SK-N-SH (cell line): Measurements from ENCODE around the gene FRMD1. TPM values are rescaled to one million over a fixed set of nuclear protein-coding genes. Genes with fewer than 3 reads are reported as not detected.

Source experiments
- CTCF ChIA-PET: fragments of 300-600, 350-600 bp; formaldehyde crosslinking; extraction: SDS; loops from one replicate; lab custom pipeline; 2021; lab: Yijun Ruan, JAX
- POLR2A ChIA-PET: fragments of 350-600 bp; sonication (Branson Sonifier 250); formaldehyde crosslinking; extraction: SDS; loops from one replicate; lab custom pipeline; 2020; ENCODE audit warnings: antibody characterized with exemption, inconsistent platforms; lab: Yijun Ruan, JAX
- DNase-seq: peaks from one replicate; pipeline ENCODE4 v3.0.0; 2012
- H2AFZ ChIP-seq: fragments of 200-600 bp; sonication (generic); 2 replicates; pipeline ENCODE4 v1.8.1; 2016; ENCODE audit warnings: antibody characterized with exemption, mild to moderate bottlenecking, low read depth
- H3F3A ChIP-seq: fragments of 200-600 bp; sonication (generic); replicated peaks from 2 replicates; pipeline ENCODE3; 2016; ENCODE audit warnings: antibody characterized with exemption, mild to moderate bottlenecking; ENCODE audit not compliant: insufficient read depth
- H3K27ac ChIP-seq, 2 experiments: fragments of 200-500 bp in 1 of 2; fragments of 200-600 bp in 1 of 2; sonication (Bioruptor generic) in 1 of 2; sonication (generic), shearing (Covaris generic) in 1 of 2; 2 replicates each; pipeline versions ENCODE4 v1.5.1 to v1.6.1; 2014 to 2016; ENCODE audit warnings: low read depth in 2 of 2, inconsistent platforms in 1 of 2, low read length in 1 of 2, mild to moderate bottlenecking in 1 of 2, mixed read lengths in 1 of 2
- H3K27me3 ChIP-seq: fragments of 200-600 bp; sonication (generic), shearing (Covaris generic); 2 replicates; pipeline ENCODE4 v1.6.1; 2016; ENCODE audit warnings: mixed run types; ENCODE audit not compliant: insufficient read depth
- H3K36me3 ChIP-seq, 2 experiments: fragments of 200-500 bp in 1 of 2; fragments of 200-600 bp in 1 of 2; sonication (Bioruptor generic) in 1 of 2; sonication (generic) in 1 of 2; replicated peaks in 1 of 2; 2 replicates each; pipeline versions ENCODE3 to v1.5.1; 2014 to 2016; ENCODE audit warnings: low read length in 1 of 2, mild to moderate bottlenecking in 1 of 2; ENCODE audit not compliant: insufficient read depth in 2 of 2, control insufficient read depth in 1 of 2
- H3K4me1 ChIP-seq, 2 experiments: fragments of 200-500 bp in 1 of 2; fragments of 200-600 bp in 1 of 2; sonication (Bioruptor generic) in 1 of 2; sonication (generic), shearing (Covaris generic) in 1 of 2; 2 replicates each; pipeline versions ENCODE4 v1.5.1 to v1.6.1; 2014 to 2016; ENCODE audit warnings: low read depth in 1 of 2, low read length in 1 of 2, mixed run types in 1 of 2; ENCODE audit not compliant: insufficient read depth in 2 of 2, control insufficient read depth in 1 of 2
- H3K4me2 ChIP-seq: fragments of 200-600 bp; sonication (generic), shearing (Covaris generic); 2 replicates; pipeline ENCODE4 v1.6.1; 2017; ENCODE audit warnings: mixed run types
- H3K4me3 ChIP-seq, 2 experiments: fragments of 200-500 bp in 1 of 2; fragments of 200-600 bp in 1 of 2; sonication (Bioruptor generic) in 1 of 2; sonication (generic), shearing (Covaris generic) in 1 of 2; 2 replicates each; pipeline versions ENCODE4 v1.5.1 to v1.8.1; 2014 to 2016; ENCODE audit warnings: low read depth in 2 of 2, inconsistent platforms in 1 of 2, low read length in 1 of 2, mild to moderate bottlenecking in 1 of 2, mixed read lengths in 1 of 2, moderate library complexity in 1 of 2
- H3K79me2 ChIP-seq: fragments of 200-600 bp; sonication (generic); 2 replicates; pipeline ENCODE4 v1.8.1; 2017; ENCODE audit warnings: mild to moderate bottlenecking; ENCODE audit not compliant: insufficient read depth
- H3K9ac ChIP-seq: fragments of 200-600 bp; sonication (generic); 2 replicates; pipeline ENCODE4 v1.6.1; 2017; ENCODE audit warnings: mixed run types
- H3K9me2 ChIP-seq: fragments of 200-600 bp; sonication (generic); 2 replicates; pipeline ENCODE4 v1.6.1; 2017; ENCODE audit warnings: mixed run types
- H3K9me3 ChIP-seq: fragments of 200-600 bp; sonication (generic); 2 replicates; pipeline ENCODE4 v1.6.1; 2017; ENCODE audit warnings: mixed run types, mild to moderate bottlenecking, moderate library complexity
- H4K20me1 ChIP-seq: fragments of 200-600 bp; sonication (generic); 2 replicates; pipeline ENCODE4 v1.6.1; 2017; ENCODE audit warnings: mild to moderate bottlenecking, mixed run types; ENCODE audit not compliant: insufficient read depth
- CHD2 ChIP-seq: fragments of 150-350 bp; IDR thresholded peaks from 2 replicates; pipeline ENCODE4 v1.6.1; 2018; ENCODE audit warnings: low read length; ENCODE audit not compliant: partially characterized antibody
- ELF1 ChIP-seq: IDR thresholded peaks from 2 replicates; pipeline ENCODE4 v1.4.0; 2012
- EP300 ChIP-seq, 2 experiments: IDR thresholded peaks; 2 replicates each; pipeline versions ENCODE4 v1.4.0 to v1.6.1; 2012; ENCODE audit warnings: borderline replicate concordance in 1 of 2, low read depth in 1 of 2, low read length in 1 of 2
- FOSL2 ChIP-seq: IDR thresholded peaks from 2 replicates; pipeline ENCODE4 v1.4.0; 2012; ENCODE audit warnings: low read depth, mild to moderate bottlenecking, moderate library complexity, borderline replicate concordance
- FOXJ3 ChIP-seq: sonication (generic); formaldehyde crosslinking; IDR thresholded peaks from 2 replicates; pipeline ENCODE4 v1.5.1; 2020; ENCODE audit warnings: mild to moderate bottlenecking, missing genetic modification reagents
- FOXM1 ChIP-seq: IDR thresholded peaks from 2 replicates; pipeline ENCODE4 v1.4.0; 2012; ENCODE audit warnings: low read depth, mild to moderate bottlenecking
- GABPA ChIP-seq: IDR thresholded peaks from 2 replicates; pipeline ENCODE4 v1.4.0; 2012; ENCODE audit warnings: low read depth, mild to moderate bottlenecking
- GATA2 ChIP-seq: sonication (generic); formaldehyde crosslinking; IDR thresholded peaks from 2 replicates; pipeline ENCODE4 v1.5.0; 2020; ENCODE audit warnings: mild to moderate bottlenecking, missing genetic modification reagents
- IRF3 ChIP-seq: fragments of 150-350 bp; IDR thresholded peaks from 2 replicates; pipeline ENCODE4 v1.6.1; 2016; ENCODE audit warnings: mild to moderate bottlenecking, low read depth, low read length
- JUND ChIP-seq: IDR thresholded peaks from 2 replicates; pipeline ENCODE4 v1.4.0; 2012
- MAX ChIP-seq: IDR thresholded peaks from 2 replicates; pipeline ENCODE4 v1.4.0; 2012; ENCODE audit warnings: low read depth
- MEF2A ChIP-seq: IDR thresholded peaks from 2 replicates; pipeline ENCODE4 v1.4.0; 2012; ENCODE audit warnings: low read depth, borderline replicate concordance
- MXI1 ChIP-seq: IDR thresholded peaks from 2 replicates; pipeline ENCODE4 v1.6.1; 2012; ENCODE audit warnings: mild to moderate bottlenecking, low read depth, low read length, improper control_type of control experiment
- NRF1 ChIP-seq: IDR thresholded peaks from 2 replicates; pipeline ENCODE4 v1.6.1; 2012; ENCODE audit warnings: low read depth, mild to moderate bottlenecking, low read length
- PBX3 ChIP-seq: IDR thresholded peaks from 2 replicates; pipeline ENCODE4; 2012
- POLR2AphosphoS5 ChIP-seq: IDR thresholded peaks from 2 replicates; pipeline ENCODE4 v1.6.1; 2012; ENCODE audit warnings: low read depth, low read length
- RAD21 ChIP-seq: IDR thresholded peaks from 2 replicates; pipeline ENCODE4 v1.6.1; 2012; ENCODE audit warnings: mild to moderate bottlenecking, low read length
- RCOR1 ChIP-seq: fragments of 150-350 bp; IDR thresholded peaks from 2 replicates; pipeline ENCODE4 v1.6.1; 2017; ENCODE audit warnings: antibody characterized with exemption, low read length
- RXRA ChIP-seq: IDR thresholded peaks from 2 replicates; pipeline ENCODE4 v1.4.0; 2012; ENCODE audit warnings: low read depth, mild to moderate bottlenecking, borderline replicate concordance
- SIN3A ChIP-seq: IDR thresholded peaks from 2 replicates; pipeline ENCODE4 v1.6.1; 2012; ENCODE audit warnings: low read depth, mild to moderate bottlenecking, low read length, moderate library complexity, borderline replicate concordance
- TCF12 ChIP-seq: IDR thresholded peaks from 2 replicates; pipeline ENCODE4 v1.4.0; 2012
- USF1 ChIP-seq: IDR thresholded peaks from 2 replicates; pipeline ENCODE4 v1.4.0; 2012; ENCODE audit warnings: low read depth, borderline replicate concordance
- YY1 ChIP-seq: IDR thresholded peaks from 2 replicates; pipeline ENCODE4 v1.4.0; 2012; ENCODE audit warnings: low read depth, mild to moderate bottlenecking
- WGBS: methylation state at CpG from one replicate; pipeline ENCODE4 v1.1.6; 2017; ENCODE audit warnings: low lambda C conversion rate; 5-methylcytosine and 5-hydroxymethylcytosine counted together
- polyA plus RNA-seq, 3 experiments: library from polyadenylated mRNA; depleted of rRNA; stranded (reverse); fragments of >200 nt; gene quantifications; 2 replicates each; pipeline ENCODE4 v1.2.3, GENCODE V29; 2012
- TF ChIP-seq, protein P1 (sequence below): fragments of 150-350 bp; IDR thresholded peaks from 2 replicates; pipeline ENCODE4 v1.6.1; 2017; ENCODE audit warnings: antibody characterized with exemption, low read length, low read depth, borderline replicate concordance

FRMD1 gene
- polyA plus RNA-seq, 1 of the 3 experiments (the other 2 are of a cell fraction), result not detected

DNA sequence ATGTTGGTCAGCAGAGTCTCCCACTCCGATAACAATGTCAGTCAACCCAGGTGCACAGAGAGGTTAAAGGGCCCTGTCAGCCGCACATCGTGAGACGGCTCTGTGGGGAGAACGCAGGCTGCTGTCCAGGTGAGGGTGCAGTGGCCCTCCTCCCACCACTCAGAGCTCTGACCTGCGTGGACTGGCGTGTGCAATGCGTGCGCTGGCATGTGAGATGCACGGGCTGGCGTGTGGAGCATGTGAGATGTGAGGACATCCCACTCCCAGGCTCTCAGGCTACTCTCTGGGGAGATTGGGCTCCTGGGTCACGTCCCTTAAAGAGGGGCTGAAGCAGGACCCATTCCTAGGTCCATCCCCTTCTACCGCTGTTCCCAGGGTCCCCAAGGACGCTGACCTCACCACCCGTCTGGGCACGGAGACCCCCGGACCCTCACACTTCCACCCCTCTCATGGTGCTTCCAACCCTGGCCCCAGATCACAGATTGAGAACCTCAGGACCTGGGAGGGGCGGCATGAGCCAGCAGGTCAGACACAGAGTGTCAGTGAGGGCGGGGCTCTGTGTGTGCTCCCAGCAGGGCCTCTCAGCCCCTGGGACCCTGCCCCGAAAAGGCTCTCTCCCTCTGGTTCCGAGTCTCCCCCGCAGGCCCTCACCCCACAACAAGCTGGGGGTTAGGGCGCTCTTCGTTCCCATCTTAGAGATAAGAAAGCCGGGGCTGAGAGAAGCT is 8.6 kb upstream of the FRMD1 start:
- H3K9me2 ChIP-seq, result no peaks in the 10 kb centered on the region
- H3K27ac ChIP-seq, result no peak overlapping the region
- TF ChIP-seq JUND, result no peak
- no peak for TF ChIP-seq RXRA
- TF ChIP-seq NRF1, result no peak
- TF ChIP-seq ELF1, result no peak
- TF ChIP-seq YY1, result no peak
- TF ChIP-seq, protein P1, sequence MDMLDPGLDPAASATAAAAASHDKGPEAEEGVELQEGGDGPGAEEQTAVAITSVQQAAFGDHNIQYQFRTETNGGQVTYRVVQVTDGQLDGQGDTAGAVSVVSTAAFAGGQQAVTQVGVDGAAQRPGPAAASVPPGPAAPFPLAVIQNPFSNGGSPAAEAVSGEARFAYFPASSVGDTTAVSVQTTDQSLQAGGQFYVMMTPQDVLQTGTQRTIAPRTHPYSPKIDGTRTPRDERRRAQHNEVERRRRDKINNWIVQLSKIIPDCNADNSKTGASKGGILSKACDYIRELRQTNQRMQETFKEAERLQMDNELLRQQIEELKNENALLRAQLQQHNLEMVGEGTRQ, result no peak
- no peak for TF ChIP-seq FOXM1
- TF ChIP-seq SIN3A, result no peak
- TF ChIP-seq RCOR1, result no peak
- TF ChIP-seq RAD21, result no peak
- TF ChIP-seq MXI1, result no peak
- TF ChIP-seq FOSL2, result no peak
- no peak for TF ChIP-seq CHD2
- TF ChIP-seq MEF2A, result no peak
- TF ChIP-seq EP300 (IDR thresholded peaks at IDR 0.05; ENCODE audit: borderline replicate concordance in 1 of 2, low read depth in 1 of 2, low read length in 1 of 2), result no peak
- no peak for TF ChIP-seq PBX3
- TF ChIP-seq POLR2AphosphoS5, result no peak
- TF ChIP-seq, all 33 proteins: peak for 0
- POLR2A ChIA-PET, result no interaction called here
- CTCF ChIA-PET, result no interaction called here
- Histone ChIP-seq H3K4me3 (no peak overlapping the region), H3K36me3 (no peaks in the 10 kb centered on the region), H3K27me3 (no peaks in the 10 kb centered on the region), H3K4me2 (no peak overlapping the region), H3K4me1 (no peaks in the 10 kb centered on the region; a peak in 1 of 4 replicates), H4K20me1 (no peaks in the 10 kb centered on the region), H3K9ac (no peak overlapping the region), H3K79me2 (no peaks in the 10 kb centered on the region), H2AFZ (no peak overlapping the region), H3K9me3 (no peaks in the 10 kb centered on the region), H3F3A (no peaks in the 10 kb centered on the region)
- no peak for DNase-seq
- WGBS, result 59% methylated on average over 13 of the region's 25 CpGs

- CTCF ChIA-PET, result no interaction called here
- Histone ChIP-seq H3K27ac (no peak overlapping the region), H3K4me1 (no peaks in the 10 kb centered on the region; a peak in 1 of 4 replicates), H3K4me3 (no peak overlapping the region), H3F3A (no peaks in the 10 kb centered on the region), H3K9ac (no peak overlapping the region), H4K20me1 (no peaks in the 10 kb centered on the region), H3K36me3 (no peaks in the 10 kb centered on the region), H3K27me3 (no peaks in the 10 kb centered on the region), H3K79me2 (no peaks in the 10 kb centered on the region), H3K9me2 (no peaks in the 10 kb centered on the region), H3K4me2 (no peak overlapping the region), H2AFZ (no peak overlapping the region), H3K9me3 (no peaks in the 10 kb centered on the region)
- no peak for DNase-seq
- POLR2A ChIA-PET, result no interaction called here
- 58% methylated on average over 10 of the region's 10 CpGs for WGBS
- TF ChIP-seq RCOR1 (no peak), GATA2 (no peak), TCF12 (no peak), IRF3 (no peak), GABPA (no peak), USF1 (no peak), MAX (no peak), FOXJ3 (CRISPR knock-in tag) (no peak)
Measured at GRCh38 chr6:168086616-168087015, 7.6 kb upstream of the FRMD1 start.
